Brain microvascular endothelial cell (primary cell): ENCODE measurements around the gene PPIL4.
A peak's percentile ranks its signal among the peaks of the same experiment; 100 is the strongest.

Experiments used
- DNase-seq: peaks from one replicate; pipeline ENCODE4 v3.0.0-alpha.2; 2020
- H3K27ac ChIP-seq: fragments of 250-450 bp; sonication (Bioruptor Pico); 2 replicates; pipeline ENCODE4 v1.5.1; 2020; ENCODE audit warnings: mild to moderate bottlenecking, moderate library complexity
- H3K27me3 ChIP-seq: fragments of 250-450 bp; sonication (Bioruptor Pico); replicated peaks from 2 replicates; pipeline ENCODE4 v1.5.1; 2020; ENCODE audit warnings: mild to moderate bottlenecking
- H3K36me3 ChIP-seq: fragments of 250-450 bp; sonication (Bioruptor Pico); replicated peaks from 2 replicates; pipeline ENCODE4 v1.5.1; 2020; ENCODE audit warnings: mild to moderate bottlenecking
- H3K4me3 ChIP-seq: 2 replicates; pipeline ENCODE4 v1.5.1; 2011; ENCODE audit warnings: low read depth, mild to moderate bottlenecking, control low read depth, low read length, moderate library complexity
- CTCF ChIP-seq: IDR thresholded peaks from 2 replicates; pipeline ENCODE4 v1.5.1; 2011; ENCODE audit warnings: low read depth, mild to moderate bottlenecking, moderate library complexity, low read length, control low read depth, inconsistent platforms; ENCODE audit errors: missing control alignments
- in situ Hi-C: cut with HindIII; loops from 2 replicates; pipeline ENCODE4 v1.10.0; 2017; ENCODE audit warnings: low sequenced_read_pairs, low pct_ligation_motif_present

Gene PPIL4

GRCh38 chr6:149563928-149564325 is 18.1 kb upstream of the PPIL4 start:
- TF ChIP-seq CTCF: no peak
- Histone ChIP-seq H3K27ac (no peak overlapping the region), H3K27me3 (no peaks in the 10 kb centered on the region), H3K4me3 (no peak overlapping the region), H3K36me3 (no peaks in the 10 kb centered on the region)
- in situ Hi-C loops: no loop called here
- DNase-seq: no peak

GRCh38 chr6:149563203-149563927 is 17.5 kb upstream of the PPIL4 start:
- Histone ChIP-seq H3K27ac (no peak overlapping the region), H3K4me3 (no peak overlapping the region), H3K36me3 (no peaks in the 10 kb centered on the region), H3K27me3 (no peaks in the 10 kb centered on the region)
- no peak for TF ChIP-seq CTCF
- in situ Hi-C loops: no loop called here
- DNase-seq: peak; percentile 58

- TF ChIP-seq CTCF: peak; percentile 78
- no peak overlapping the region for H3K27ac ChIP-seq
Measured at GRCh38 chr6:149560736-149561135, 14.9 kb upstream of the PPIL4 start.

GRCh38 chr6:149559389-149559788 is 13.5 kb upstream of the PPIL4 start:
- DNase-seq: no peak
- Histone ChIP-seq H3K27me3 (peaks cover 3% of the 10 kb centered on the region), H3K4me3 (no peak overlapping the region), H3K36me3 (no peaks in the 10 kb centered on the region), H3K27ac (no peak overlapping the region)
- in situ Hi-C loops: no loop called here
- TF ChIP-seq CTCF: no peak

More at GRCh38 chr6:149560736-149561135, 14.9 kb upstream of the PPIL4 start:
- in situ Hi-C loops: no loop called here
- Histone ChIP-seq H3K27me3 (no peaks in the 10 kb centered on the region), H3K36me3 (no peaks in the 10 kb centered on the region), H3K4me3 (no peak overlapping the region)
- peak; percentile 12 for DNase-seq

- no peak for DNase-seq
- in situ Hi-C loops: no loop called here
- H3K27ac ChIP-seq: no peak overlapping the region
- no peak for TF ChIP-seq CTCF
- H3K4me3 ChIP-seq: no peak overlapping the region
- peaks cover 3% of the 10 kb centered on the region for H3K27me3 ChIP-seq
- no peaks in the 10 kb centered on the region for H3K36me3 ChIP-seq
Measured at GRCh38 chr6:149558029-149558428, 12.2 kb upstream of the PPIL4 start.

DNA sequence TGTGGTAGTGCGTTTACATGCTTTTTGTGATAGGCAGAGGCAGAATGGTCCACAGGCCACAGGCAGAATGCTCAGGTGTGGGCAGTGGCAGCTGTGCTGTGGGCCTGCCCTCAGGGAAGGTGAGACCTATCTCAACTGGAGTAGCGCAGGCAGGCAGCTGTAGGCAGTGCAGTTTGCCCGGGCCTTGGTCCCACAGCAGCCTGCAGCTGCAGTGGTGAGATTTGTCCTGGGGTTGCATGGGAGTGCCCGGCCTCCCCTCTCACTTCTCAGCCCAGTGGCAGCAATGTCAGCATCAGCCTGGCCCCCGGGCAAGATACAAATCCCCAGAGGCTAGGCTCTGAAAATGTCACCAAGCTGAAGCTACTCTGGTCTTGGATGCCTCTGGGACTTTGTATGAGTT is 6.1 kb upstream of the PPIL4 start:
- no peak for DNase-seq
- Histone ChIP-seq H3K27ac (no peak overlapping the region), H3K27me3 (peaks cover 3% of the 10 kb centered on the region), H3K36me3 (no peaks in the 10 kb centered on the region), H3K4me3 (no peak overlapping the region)
- in situ Hi-C loops: no loop called here
- no peak for TF ChIP-seq CTCF
